Fibroblast of skin of left quadriceps (primary cell): ENCODE data around the gene CACNA1C.

Experiments used
- DNase-seq, 2 experiments: peaks; one replicate each; pipeline ENCODE4 v3.0.0-alpha.2; 2013; ENCODE audit warnings: low read depth in 2 of 2

The CACNA1C gene

DNA sequence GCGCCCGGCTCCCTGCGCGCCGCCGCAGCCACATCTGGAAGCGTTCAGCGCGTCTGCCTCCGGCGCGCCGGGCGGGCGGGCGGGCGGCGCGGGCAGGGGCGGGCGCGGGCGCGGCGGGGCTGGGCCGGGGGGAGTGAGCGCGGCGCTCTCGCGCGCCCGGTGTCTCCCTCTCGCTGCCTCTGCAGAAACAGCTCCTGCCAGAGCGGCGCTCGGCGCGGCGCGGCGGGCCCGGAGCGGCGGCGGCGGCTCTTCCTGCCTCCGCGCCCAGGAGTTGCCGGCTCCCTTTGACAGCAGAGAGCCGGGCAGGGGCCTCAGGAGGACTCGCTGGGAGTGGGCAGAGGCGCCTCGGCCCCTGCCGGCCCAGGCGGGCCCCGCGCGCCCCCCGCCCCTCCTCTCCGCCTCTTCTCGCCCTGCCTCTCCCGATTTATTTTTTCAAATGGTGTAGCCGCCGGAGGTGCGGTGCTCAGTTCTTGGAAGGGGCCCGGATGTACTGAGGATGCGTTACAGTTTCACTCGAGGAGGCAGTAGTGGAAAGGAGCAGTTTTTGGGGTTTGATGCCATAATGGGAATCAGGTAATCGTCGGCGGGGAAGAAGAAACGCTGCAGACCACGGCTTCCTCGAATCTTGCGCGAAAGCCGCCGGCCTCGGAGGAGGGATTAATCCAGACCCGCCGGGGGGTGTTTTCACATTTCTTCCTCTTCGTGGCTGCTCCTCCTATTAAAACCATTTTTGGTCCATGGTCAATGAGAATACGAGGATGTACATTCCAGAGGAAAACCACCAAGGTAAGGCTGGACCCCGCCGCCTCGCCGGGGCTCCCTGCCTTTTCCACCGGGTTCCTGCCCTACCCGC, at the start of gene CACNA1C:
Gene CACNA1C (plus strand): TSS at position 162 of the 853 bp plus-strand sequence. CDS start 576 bp downstream, at position 738.
- peak; percentile 51 to 52 for DNase-seq

- DNase-seq = no peak
Observed at GRCh38 chr12:2003676-2004112, 49.1 kb upstream of the CACNA1C start.

GRCh38 chr12:2004113-2004929, 48.5 kb upstream of the CACNA1C start, which contains the start of gene DCP1B:
TSS of gene DCP1B (minus strand) at chr12:2004457. CDS start at chr12:2004431, 26 bp downstream.
- peak; percentile 90 to 91 for DNase-seq

- DNase-seq = no peak
Observed at GRCh38 chr12:2008677-2009076, 44.1 kb upstream of the CACNA1C start.

DNA sequence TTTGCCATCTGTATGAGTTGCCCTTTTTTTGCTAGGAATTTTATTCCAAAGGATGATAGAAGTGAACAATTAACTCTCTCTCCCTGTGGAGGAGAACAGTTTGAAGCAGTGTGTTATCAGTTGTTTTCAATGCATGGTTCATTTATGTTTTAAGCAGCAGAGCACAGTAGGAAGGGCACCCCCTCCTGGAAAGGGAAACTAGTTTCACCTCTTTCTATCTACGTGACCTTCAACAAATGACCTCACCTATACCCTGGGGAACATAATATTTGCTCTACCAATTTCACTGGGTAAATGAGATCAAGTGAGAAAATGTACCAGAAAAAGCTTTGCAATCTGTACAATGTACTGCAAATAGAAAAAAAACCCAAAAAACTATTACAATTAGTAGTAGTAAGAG, 43.2 kb upstream of the CACNA1C start:
- DNase-seq = no peak

- no peak for DNase-seq
Observed at GRCh38 chr12:2011643-2012607, 40.9 kb upstream of the CACNA1C start.

DNA sequence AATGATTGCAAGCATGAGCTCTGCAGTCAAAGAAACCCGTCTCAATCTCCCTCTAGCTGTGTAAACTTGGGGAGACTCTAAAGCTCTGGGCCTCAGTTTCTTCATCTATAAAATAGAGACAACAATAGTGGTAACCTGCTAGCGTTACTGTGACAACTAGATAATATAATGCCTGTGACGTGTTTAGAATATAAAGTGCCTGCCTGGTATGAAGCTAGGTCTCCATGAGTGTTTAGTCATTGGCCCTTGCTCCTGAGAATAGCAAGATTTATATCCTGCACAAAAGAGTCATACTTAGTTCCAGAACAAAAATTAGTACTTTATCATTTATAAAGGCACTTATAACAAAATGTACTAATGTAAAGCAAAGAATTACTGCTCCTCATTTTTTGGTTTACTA, 39.7 kb upstream of the CACNA1C start:
- no peak for DNase-seq

- no peak for DNase-seq
Observed at GRCh38 chr12:2013527-2014223, 39.1 kb upstream of the CACNA1C start.

- DNase-seq = no peak
Observed at GRCh38 chr12:2014231-2014630, 38.6 kb upstream of the CACNA1C start.

- DNase-seq = no peak
Observed at GRCh38 chr12:2016862-2017545, 35.8 kb upstream of the CACNA1C start.

- DNase-seq = no peak
Observed at GRCh38 chr12:2017546-2018337, 35.0 kb upstream of the CACNA1C start.

- no peak for DNase-seq
Observed at GRCh38 chr12:2018391-2018790, 34.4 kb upstream of the CACNA1C start.

GRCh38 chr12:2019126-2019525, 33.7 kb upstream of the CACNA1C start:
- no peak for DNase-seq

GRCh38 chr12:2020511-2020910, 32.3 kb upstream of the CACNA1C start:
- DNase-seq = no peak

DNA sequence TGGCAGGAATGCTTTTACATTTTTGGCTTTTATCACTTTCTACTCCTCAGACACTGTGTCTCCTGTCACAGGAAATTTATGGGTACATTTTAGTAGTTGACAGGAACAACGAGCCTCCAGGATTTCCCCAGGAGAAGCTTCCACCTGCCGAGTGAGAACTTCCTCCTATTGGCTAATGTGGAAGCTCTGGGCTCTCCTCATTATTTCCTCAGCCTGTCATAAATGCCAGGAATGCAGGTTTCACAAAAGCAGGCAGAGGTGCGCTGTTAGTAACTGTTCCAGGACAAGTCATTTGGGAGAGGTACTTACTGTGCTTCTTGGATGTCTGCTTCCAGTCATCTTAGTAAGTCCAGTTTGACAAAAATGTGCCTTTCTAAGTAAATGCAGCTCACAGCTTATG, 29.4 kb upstream of the CACNA1C start:
- DNase-seq = no peak

GRCh38 chr12:2027351-2027750, 25.4 kb upstream of the CACNA1C start:
- no peak for DNase-seq

DNA sequence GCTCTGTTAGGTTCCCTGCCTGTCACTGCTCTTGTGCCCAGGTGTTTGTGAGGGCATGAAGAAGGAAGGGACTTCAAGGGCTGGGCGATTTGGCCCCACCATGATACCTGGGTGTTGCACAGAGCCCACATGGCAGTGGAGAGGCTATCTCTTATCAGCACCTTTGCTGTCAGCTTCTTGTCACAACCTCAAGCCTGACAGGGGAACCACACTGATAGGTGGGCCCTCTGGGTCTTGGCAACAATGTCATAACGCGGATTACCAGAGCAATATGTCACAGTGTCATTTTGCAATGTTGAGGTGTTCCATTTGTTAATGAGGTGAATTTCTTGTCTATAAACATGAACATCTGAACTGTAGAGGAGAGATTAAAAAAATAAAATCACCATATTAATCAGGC, 22.9 kb upstream of the CACNA1C start:
- no peak for DNase-seq

- no peak for DNase-seq
Observed at GRCh38 chr12:2032506-2032905, 20.3 kb upstream of the CACNA1C start.

DNA sequence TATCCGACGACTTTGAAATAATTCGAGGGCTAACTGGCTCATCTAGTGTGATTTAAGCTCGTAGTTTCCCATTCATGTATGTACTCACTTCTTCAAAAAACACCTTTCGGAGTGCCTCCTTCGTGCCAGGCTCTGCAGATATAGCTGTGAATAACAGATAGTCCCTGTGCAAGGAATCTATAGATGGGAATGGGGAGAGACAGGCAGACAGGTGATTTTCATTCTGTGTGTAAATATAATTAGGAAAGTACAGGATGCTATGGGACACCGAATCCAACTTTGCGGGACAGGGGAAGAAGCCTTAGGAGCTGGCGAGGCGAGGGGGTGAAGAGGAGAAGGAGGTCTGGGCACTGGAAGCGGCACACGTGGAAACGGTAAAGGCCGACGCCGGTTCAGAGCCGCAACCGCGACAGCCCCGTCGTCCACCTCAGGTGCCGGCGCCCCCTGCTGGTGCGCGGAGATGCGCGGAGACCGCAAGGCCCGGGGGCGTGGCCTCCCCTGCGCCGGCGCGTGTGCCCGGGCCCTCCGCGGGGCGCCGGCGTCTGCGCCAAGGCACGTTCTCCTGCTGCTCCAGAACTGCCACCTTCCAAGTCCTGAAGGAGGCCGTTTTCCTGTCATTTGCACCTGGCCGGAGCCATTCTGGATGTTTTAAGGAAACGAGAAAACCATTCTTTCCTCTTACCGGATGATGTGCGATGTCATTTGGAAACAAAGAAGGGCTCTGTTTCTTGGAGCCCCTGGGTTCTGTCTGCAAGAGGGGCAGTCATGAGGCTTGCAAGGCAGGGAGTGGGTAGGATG, 18.0 kb upstream of the CACNA1C start:
- peak; percentile 39 to 52 for DNase-seq
